ENCODE measurements around the gene CNTNAP2. TPM values are rescaled to one million over a fixed set of nuclear protein-coding genes. Genes with fewer than 3 reads are reported as not detected.

CNTNAP2 gene
- total RNA-seq, 2 experiments from 2014 or later: not detected

DNA sequence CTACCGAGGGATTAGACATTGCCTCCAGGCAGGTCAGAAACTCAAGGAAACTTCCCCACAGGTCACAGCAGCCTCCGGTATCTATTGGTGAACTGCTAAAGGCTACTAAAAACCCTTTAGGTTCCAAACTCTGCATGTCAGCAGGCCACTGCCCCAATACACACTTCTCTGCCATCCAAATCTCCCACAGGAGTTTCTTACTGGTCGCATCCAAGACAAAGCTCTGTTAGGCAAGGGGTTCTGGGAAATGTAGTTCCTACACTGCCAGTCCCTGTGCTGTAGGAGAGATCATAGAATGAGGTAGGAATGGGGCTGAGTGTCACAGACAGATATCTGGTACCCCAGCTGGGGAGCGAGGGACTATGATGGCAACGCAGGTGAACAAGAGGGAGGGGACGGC lies 1717.0 kb downstream of the CNTNAP2 start:
- no peak for ATAC-seq
- no peak for DNase-seq
- ChIA-PET CTCF (no interaction called here), POLR2A (no interaction called here)
- no peak overlapping the region for H3K27ac Mint-ChIP-seq
- H3K36me3 Mint-ChIP-seq (ENCODE audit: low read depth): no peaks in the 10 kb centered on the region
- H3K4me1 Mint-ChIP-seq (ENCODE audit: low read depth): no peaks in the 10 kb centered on the region
- no peak overlapping the region for H3K4me3 Mint-ChIP-seq
- H3K9me3 Mint-ChIP-seq (ENCODE audit: insufficient read depth): peaks cover 6% of the 10 kb centered on the region
- no peaks in the 10 kb centered on the region for H3K27me3 Mint-ChIP-seq (ENCODE audit: low read depth)

GRCh38 chr7:147833970-147834369 lies 1717.4 kb downstream of the CNTNAP2 start:
- no peak overlapping the region for H3K27ac Mint-ChIP-seq
- CTCF ChIA-PET: no interaction called here
- peaks cover 6% of the 10 kb centered on the region for H3K9me3 Mint-ChIP-seq (ENCODE audit: insufficient read depth)
- DNase-seq (no peak), ATAC-seq (no peak)
- H3K4me1 Mint-ChIP-seq (ENCODE audit: low read depth): no peaks in the 10 kb centered on the region
- no peaks in the 10 kb centered on the region for H3K36me3 Mint-ChIP-seq (ENCODE audit: low read depth)
- H3K27me3 Mint-ChIP-seq (ENCODE audit: low read depth): no peaks in the 10 kb centered on the region
- POLR2A ChIA-PET: no interaction called here
- no peak overlapping the region for H3K4me3 Mint-ChIP-seq

DNA sequence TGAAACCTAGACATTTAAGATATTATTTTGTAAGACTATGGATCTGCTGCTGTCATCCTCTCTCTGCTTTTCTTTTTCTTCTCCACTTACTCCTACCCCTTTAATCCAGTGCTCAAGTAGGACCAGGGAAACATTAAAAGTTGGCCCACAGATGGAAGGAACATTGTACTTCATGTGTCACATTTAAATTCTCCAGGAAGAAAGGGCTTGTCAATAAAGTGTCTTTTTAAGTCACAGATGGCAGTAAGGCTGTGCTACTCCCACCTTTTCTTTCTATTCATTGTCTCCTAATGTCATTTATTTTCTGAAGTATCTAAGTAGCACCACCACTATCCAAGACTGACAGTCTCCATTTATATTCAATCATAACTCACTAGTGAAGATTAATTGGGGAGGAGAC lies 1736.2 kb downstream of the CNTNAP2 start:
- POLR2A ChIA-PET: no interaction called here
- Mint-ChIP-seq H3K27ac (no peak overlapping the region), H3K4me3 (no peak overlapping the region), H3K9me3 (ENCODE audit: insufficient read depth) (no peaks in the 10 kb centered on the region), H3K36me3 (ENCODE audit: low read depth) (no peaks in the 10 kb centered on the region), H3K27me3 (ENCODE audit: low read depth) (no peaks in the 10 kb centered on the region), H3K4me1 (ENCODE audit: low read depth) (no peaks in the 10 kb centered on the region)
- no peak for DNase-seq
- no peak for ATAC-seq
- CTCF ChIA-PET: no interaction called here

DNA sequence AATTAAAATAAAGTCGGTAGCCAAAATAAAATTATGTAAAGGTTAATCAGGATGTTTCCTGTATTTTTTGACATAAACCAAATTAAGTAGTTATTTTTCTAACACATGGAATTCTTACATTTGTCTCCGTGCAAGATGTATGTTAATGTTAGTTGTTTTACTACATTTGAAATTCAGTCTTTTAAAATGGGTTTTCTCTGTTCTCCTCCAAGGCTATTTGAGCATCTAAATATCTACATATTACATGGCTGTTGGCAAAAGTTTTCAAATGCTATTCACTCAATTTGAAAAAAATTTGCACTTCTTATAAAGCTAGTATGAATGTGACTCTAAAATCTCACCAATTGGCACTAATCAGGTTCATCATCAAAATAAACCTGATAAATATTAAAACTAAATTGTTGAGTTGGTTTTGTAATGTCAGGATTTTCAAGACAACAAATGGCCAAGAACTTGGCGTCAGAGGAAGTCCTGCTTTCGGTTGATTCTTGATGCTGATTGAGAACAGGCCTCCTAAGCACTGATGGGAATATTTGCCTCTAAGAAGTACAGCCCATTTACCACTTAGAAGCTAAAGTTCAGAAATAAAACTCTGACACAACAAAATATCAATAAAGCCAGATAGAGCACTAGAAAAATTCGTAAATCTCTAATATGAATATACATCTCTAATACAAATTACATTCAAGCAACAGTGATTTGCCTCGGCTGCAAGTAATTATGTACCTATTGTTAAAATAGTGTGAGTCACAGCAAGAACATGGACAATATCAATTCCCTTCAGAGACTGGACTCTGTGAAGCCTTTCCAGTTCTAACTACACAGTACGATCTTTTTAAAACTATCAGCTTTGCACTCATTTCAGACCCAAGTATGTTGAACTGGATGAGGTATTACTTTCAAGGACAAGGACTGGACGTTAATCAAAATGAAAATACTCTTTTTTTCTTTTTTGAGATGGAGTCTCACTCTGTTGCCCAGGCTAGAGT lies 1740.8 kb downstream of the CNTNAP2 start:
- H3K36me3 Mint-ChIP-seq (ENCODE audit: low read depth): no peaks in the 10 kb centered on the region
- H3K27ac Mint-ChIP-seq: no peak overlapping the region
- POLR2A ChIA-PET: no interaction called here
- H3K27me3 Mint-ChIP-seq (ENCODE audit: low read depth): no peaks in the 10 kb centered on the region
- DNase-seq (no peak), ATAC-seq (no peak)
- no peaks in the 10 kb centered on the region for H3K4me1 Mint-ChIP-seq (ENCODE audit: low read depth)
- peaks cover 3% of the 10 kb centered on the region for H3K9me3 Mint-ChIP-seq (ENCODE audit: insufficient read depth)
- H3K4me3 Mint-ChIP-seq: no peak overlapping the region
- CTCF ChIA-PET: no interaction called here

- ChIA-PET CTCF (no interaction called here), POLR2A (no interaction called here)
- Mint-ChIP-seq H3K36me3 (ENCODE audit: low read depth) (no peaks in the 10 kb centered on the region), H3K27ac (no peak overlapping the region), H3K27me3 (ENCODE audit: low read depth) (no peaks in the 10 kb centered on the region), H3K4me1 (ENCODE audit: low read depth) (no peaks in the 10 kb centered on the region), H3K4me3 (no peak overlapping the region), H3K9me3 (ENCODE audit: insufficient read depth) (peaks cover 3% of the 10 kb centered on the region)
- DNase-seq (no peak), ATAC-seq (no peak)
These were observed 1741.8 kb downstream of the CNTNAP2 start for GRCh38 chr7:147858421-147858820.

DNA sequence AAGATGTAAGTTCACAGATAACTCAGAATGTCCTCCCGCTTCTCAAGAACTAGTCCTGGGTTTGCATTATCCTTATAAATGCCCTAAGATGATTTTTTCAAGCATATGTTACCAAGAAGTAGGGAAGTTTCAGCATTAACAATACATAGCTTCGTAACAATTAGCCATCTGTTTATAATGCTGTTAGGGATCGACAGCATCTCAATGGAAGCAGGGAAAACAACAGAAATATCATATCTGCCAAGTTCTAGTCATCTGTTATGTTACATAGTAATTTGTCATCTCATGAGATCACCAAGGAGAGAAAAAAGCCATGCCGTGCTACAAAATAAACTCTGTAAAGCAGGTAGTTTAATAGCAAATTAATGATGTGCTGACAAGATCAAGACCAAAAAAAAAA lies 1742.4 kb downstream of the CNTNAP2 start:
- H3K36me3 Mint-ChIP-seq (ENCODE audit: low read depth): no peaks in the 10 kb centered on the region
- DNase-seq (no peak), ATAC-seq (no peak)
- H3K4me1 Mint-ChIP-seq (ENCODE audit: low read depth): no peaks in the 10 kb centered on the region
- H3K9me3 Mint-ChIP-seq (ENCODE audit: insufficient read depth): peaks cover 3% of the 10 kb centered on the region
- ChIA-PET POLR2A (no interaction called here), CTCF (no interaction called here)
- H3K27me3 Mint-ChIP-seq (ENCODE audit: low read depth): no peaks in the 10 kb centered on the region
- no peak overlapping the region for H3K4me3 Mint-ChIP-seq
- H3K27ac Mint-ChIP-seq: no peak overlapping the region

DNA sequence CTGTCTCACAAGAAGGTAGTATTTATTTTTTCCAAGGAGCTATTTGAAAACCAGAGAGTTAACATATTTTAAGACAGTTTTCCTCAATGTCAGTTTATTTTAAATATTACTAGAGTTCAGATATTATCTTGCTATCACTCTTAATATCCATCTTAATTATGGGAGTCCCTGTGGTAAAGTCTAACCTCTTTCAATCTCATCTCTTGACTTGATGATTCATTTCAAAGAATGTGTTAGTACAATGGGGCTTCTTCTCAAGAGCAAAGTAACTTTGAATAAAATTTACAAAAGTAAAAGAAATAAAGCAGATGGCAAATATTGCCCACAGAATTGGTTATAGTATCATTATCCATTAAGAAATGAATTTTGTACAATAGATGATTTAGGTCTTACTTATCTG lies 1742.9 kb downstream of the CNTNAP2 start:
- ChIA-PET POLR2A (no interaction called here), CTCF (no interaction called here)
- Mint-ChIP-seq H3K27ac (no peak overlapping the region), H3K27me3 (ENCODE audit: low read depth) (no peaks in the 10 kb centered on the region), H3K9me3 (ENCODE audit: insufficient read depth) (peaks cover 3% of the 10 kb centered on the region), H3K4me1 (ENCODE audit: low read depth) (no peaks in the 10 kb centered on the region), H3K4me3 (no peak overlapping the region), H3K36me3 (ENCODE audit: low read depth) (no peaks in the 10 kb centered on the region)
- ATAC-seq: no peak
- DNase-seq: no peak

DNA sequence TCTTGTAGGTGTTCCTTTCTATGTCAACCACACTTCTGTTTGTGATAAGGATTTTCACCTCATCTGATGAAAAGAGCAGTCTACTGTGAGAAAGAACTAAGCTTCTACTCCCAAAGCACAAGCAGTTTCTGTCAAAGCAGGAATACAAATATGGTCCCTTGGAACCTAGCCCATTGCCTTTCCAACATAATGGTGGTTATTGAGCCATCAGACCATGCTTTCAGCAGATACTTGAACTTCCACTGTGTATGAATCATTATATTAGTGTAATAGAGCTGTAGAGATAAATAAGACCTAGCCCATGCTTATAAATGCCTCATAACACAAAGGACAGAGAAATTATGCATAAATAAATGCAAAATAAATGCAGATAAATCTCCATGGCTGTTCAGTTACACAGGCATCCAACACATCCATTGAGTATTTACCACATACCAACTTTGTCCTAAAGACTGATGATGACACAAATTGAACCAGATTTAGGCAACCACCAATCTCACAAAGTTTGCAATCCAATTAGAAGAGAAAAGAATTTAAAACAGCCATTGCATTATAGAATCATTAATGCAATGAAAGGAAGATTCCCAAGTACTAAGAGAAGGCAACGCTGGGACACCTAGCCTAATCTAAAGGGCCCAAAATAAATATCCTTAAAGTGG lies 1744.6 kb downstream of the CNTNAP2 start:
- no peak overlapping the region for H3K4me3 Mint-ChIP-seq
- peaks cover 3% of the 10 kb centered on the region for H3K9me3 Mint-ChIP-seq (ENCODE audit: insufficient read depth)
- DNase-seq: no peak
- ATAC-seq: no peak
- CTCF ChIA-PET: no interaction called here
- POLR2A ChIA-PET: no interaction called here
- H3K4me1 Mint-ChIP-seq (ENCODE audit: low read depth): no peaks in the 10 kb centered on the region
- H3K27ac Mint-ChIP-seq: no peak overlapping the region
- H3K27me3 Mint-ChIP-seq (ENCODE audit: low read depth): no peaks in the 10 kb centered on the region
- no peaks in the 10 kb centered on the region for H3K36me3 Mint-ChIP-seq (ENCODE audit: low read depth)

DNA sequence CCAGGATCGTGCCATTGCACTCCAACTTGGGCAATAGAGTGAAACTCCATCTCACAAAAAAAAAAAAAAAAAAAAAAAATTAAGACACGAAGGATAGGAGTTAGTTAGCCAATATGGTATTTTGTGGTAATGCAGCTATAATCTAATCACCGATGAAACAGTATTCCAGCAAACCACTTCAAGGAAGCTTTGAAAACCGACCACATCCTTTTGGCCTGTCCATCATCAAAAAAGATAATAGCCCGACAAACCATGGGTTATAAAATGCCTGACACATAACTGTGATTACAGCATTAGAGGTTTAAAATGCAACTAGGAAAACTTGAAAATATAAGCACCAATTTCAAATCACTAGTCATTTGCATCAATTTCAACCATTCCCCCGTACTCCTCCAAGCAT lies 1745.3 kb downstream of the CNTNAP2 start:
- Mint-ChIP-seq H3K27ac (no peak overlapping the region), H3K27me3 (ENCODE audit: low read depth) (no peaks in the 10 kb centered on the region), H3K36me3 (ENCODE audit: low read depth) (no peaks in the 10 kb centered on the region), H3K4me3 (no peak overlapping the region), H3K4me1 (ENCODE audit: low read depth) (no peaks in the 10 kb centered on the region), H3K9me3 (ENCODE audit: insufficient read depth) (peaks cover 3% of the 10 kb centered on the region)
- ATAC-seq: no peak
- no peak for DNase-seq
- ChIA-PET POLR2A (no interaction called here), CTCF (no interaction called here)

- Mint-ChIP-seq H3K9me3 (ENCODE audit: insufficient read depth) (no peaks in the 10 kb centered on the region), H3K36me3 (ENCODE audit: low read depth) (no peaks in the 10 kb centered on the region), H3K4me3 (no peak overlapping the region), H3K27ac (no peak overlapping the region), H3K27me3 (ENCODE audit: low read depth) (no peaks in the 10 kb centered on the region), H3K4me1 (ENCODE audit: low read depth) (no peaks in the 10 kb centered on the region)
- CTCF ChIA-PET: no interaction called here
- DNase-seq (no peak), ATAC-seq (no peak)
- POLR2A ChIA-PET: no interaction called here
These were observed 1752.9 kb downstream of the CNTNAP2 start for GRCh38 chr7:147869456-147869855.

GRCh38 chr7:147878912-147879661 lies 1762.5 kb downstream of the CNTNAP2 start:
- Mint-ChIP-seq H3K9me3 (ENCODE audit: insufficient read depth) (no peaks in the 10 kb centered on the region), H3K4me1 (ENCODE audit: low read depth) (no peaks in the 10 kb centered on the region), H3K36me3 (ENCODE audit: low read depth) (no peaks in the 10 kb centered on the region), H3K27me3 (ENCODE audit: low read depth) (no peaks in the 10 kb centered on the region), H3K4me3 (no peak overlapping the region), H3K27ac (no peak overlapping the region)
- POLR2A ChIA-PET: no interaction called here
- ATAC-seq (no peak), DNase-seq (no peak)
- CTCF ChIA-PET: no interaction called here

- Mint-ChIP-seq H3K4me3 (no peak overlapping the region), H3K27ac (no peak overlapping the region), H3K4me1 (ENCODE audit: low read depth) (no peaks in the 10 kb centered on the region), H3K9me3 (ENCODE audit: insufficient read depth) (no peaks in the 10 kb centered on the region), H3K27me3 (ENCODE audit: low read depth) (no peaks in the 10 kb centered on the region), H3K36me3 (ENCODE audit: low read depth) (no peaks in the 10 kb centered on the region)
- CTCF ChIA-PET: no interaction called here
- DNase-seq (no peak), ATAC-seq (no peak)
- POLR2A ChIA-PET: no interaction called here
These were observed 1769.3 kb downstream of the CNTNAP2 start for GRCh38 chr7:147885869-147886268.
